HG02970 (cell line): ENCODE measurements around the gene CMTM5.

Source experiments
- ATAC-seq: cut with Tn5 transposase; IDR thresholded peaks from one replicate; pipeline ENCODE4 v1.9.1; 2021; ENCODE audit warnings: mild to moderate bottlenecking, moderate library complexity, moderate number of reproducible peaks; ENCODE audit not compliant: unreplicated experiment, low FRiP score

CMTM5 gene

DNA sequence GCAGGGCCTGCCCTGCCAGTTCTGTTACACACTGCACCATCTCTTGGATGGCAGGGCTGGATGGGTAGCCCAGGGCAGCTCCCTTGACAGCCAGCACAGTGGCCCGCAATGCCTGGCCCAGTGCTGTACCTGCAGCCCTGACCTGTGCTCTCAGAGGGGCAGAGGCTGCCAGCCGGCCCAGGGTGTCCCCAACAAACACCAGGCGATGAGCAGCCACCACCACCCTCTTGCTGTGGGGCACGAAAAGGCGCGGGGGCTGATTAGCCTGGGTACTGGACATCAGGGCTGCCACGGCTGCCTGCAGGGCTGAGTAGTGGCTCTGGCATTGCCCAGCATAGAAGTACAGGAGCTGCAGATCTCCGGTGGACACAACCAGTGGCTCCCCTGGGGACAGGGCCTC, 19.6 kb upstream of the CMTM5 start:
- ATAC-seq: no peak

DNA sequence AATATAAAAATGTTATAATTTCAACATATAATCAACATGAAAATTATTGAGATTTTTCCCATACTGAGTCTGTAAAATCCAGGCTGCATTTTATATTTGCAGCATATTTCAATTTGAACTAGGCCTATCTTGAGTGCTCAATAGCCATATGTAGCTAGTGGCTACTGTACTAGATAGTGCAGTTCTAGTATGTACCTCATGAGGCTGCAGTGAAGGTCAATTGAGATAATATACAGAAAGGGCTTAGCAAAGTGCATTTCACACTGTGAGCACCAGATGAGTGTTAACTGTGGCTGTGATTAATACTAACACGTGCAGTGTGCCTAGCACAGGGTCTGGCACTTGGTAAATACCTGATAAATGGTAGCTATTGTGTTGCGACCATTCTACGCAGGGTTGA, 18.8 kb upstream of the CMTM5 start:
- no peak for ATAC-seq

DNA sequence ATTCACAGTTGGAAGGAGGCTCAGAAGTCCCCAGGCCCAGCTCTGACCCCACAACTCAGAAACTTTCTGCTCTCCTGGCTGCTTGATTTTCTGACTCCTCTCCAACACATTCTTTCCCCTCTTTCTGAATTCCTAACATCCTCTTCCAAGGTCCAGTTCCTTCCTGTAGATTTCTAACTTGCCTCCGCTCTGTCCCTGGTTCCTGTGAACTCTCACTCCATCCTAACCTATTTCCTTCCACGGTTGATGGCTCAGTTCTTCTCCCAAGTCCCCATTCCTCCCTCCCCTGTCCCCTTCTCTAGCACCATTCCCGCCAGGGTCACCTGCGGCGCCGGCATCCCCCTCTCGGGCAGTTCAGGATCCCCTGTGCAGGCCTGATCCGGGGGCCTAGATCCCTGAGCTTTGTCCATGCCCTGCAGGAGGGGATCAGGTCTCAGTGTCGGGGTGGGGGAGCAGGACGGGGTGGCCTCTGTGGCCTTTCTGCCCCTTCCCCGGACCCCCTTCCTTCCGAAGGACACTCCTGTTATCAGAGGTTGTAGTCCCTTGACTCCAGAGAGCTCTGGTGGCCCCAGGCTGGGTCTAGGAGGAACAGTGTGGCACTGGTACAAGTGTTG, 18.2 kb upstream of the CMTM5 start:
- ATAC-seq: no peak

DNA sequence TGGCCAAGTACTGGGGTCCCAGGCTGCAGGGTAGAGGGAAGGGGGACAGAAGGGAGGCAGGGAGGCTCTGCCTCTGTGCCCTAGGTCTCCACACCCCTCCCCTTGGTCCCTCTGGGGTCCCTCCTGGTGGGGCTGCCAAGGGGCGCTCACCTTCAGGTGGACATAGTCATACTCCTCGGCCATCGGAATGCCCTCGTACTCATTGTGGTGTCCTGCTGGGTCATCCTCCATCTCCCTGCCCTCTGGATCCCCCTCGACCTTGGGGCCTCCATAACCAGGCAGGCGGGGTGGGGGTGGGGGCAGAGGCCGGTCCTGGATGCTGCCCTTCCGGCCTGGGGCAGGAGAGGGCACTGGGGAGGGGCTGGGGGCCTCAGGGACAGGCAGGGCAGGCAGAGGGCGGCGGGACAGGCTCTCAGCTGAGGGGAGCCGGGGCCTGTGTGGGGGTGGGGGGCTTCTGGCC, 17.6 kb upstream of the CMTM5 start:
- no peak for ATAC-seq

DNA sequence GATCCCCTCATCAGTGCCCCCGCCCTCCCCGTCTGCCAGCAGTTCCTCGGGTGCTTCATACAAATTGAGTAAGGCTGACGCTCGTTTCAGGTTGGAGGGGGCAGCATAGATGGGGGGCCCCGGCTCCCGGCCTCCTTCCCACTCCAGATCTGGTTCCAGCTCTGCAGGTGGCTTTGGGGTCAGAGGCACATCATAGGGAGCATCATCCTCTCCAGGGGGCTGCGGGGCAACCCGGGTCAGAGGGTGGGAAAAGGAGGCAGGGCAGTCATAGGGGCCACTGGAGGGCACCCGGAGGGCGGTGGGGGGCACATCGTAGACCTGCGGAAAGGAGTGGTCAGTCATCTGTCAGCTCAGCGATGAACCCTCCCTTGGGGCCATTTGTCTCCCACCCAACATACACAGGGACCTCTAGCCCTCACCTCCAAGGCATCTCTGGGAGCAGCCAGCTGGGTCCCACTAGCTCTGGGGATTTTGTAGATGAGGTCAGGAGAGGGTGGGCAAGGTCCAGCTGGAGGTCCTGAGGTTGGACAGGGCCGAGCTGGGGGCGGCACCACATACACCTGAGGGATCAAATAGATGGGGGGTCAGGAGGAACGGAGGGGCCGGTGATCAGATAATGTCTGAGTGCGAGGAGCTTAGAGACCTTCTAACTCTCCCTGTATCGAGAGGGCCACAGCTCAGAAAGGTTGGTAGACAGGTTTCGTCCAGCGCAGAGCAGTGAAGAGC, 17.0 kb upstream of the CMTM5 start:
- no peak for ATAC-seq

DNA sequence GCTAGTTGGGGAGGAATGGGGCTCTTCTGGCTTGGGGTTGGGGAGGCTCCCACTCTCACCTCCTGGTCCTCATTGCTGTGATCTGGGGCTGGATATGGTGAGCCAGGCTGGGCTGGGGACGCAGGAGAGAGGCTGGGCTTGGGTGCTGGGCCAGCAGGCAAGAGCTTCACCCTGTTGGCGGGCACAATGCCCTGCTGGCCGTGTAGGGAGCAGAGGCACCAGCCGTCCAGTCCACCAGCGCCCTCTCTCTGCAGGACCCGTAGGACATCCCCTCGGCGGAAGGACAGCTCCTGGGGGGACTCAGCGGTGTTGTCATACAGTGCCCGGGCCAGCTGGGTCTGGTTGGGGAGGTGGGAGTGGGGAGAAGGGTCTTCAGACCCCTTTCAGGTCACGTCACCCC, 16.4 kb upstream of the CMTM5 start:
- no peak for ATAC-seq

DNA sequence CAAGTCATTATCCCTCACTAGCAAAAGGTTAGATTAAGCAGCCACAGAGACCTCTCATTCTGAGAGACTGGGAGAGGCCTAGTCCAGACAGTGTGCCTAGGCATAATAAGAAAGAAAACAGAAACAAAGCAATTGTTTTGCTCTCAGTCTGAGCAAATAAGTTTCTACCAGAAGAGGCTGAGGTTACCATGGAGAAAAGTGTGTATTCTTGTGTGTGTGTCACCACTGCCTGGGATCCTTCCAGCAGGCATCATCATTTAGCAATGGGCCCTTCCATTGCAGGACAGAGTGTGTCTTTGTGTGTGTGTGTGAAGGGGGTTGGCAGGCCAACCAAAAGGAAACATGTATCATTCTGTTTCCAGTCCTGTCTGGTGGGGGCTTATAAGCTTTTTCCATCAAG, 15.5 kb upstream of the CMTM5 start:
- ATAC-seq: no peak

DNA sequence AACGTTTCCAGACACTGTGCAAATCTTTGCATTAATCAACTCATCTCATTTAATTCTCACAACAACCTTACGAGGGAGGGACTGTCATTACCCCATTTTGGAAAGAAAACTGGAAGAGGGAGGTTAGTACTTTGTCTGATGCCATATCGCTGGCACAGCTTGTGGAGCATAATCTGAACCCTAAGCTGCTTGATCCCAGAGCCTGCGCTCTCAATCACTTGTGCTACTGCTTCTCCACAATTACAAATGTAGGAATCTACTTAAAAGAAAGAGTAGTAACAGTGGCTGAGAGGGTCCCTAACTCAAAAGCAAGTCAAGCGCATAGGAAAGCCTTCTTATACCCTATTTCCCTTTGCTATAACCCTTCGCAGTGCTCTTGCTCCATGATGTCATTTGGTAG, 15.1 kb upstream of the CMTM5 start:
- ATAC-seq: no peak

DNA sequence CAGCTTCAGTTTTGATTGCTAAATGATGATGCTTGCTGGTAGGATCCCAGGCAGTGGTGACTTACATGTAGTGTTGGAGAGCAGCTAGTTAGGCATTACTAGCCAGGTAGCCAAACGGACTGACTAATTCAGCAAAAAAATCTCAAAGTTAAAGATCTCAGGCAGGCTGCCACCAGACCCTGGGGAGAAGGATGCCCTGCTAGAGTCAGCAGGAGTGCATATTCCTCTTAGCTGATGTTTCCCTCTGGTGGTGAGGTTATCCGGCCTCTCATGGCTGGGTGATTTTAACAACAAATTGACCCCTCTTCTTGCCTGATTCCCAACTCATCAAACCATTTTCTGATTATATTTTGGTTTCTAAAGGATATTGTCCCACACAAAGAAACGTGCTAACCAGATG, 14.6 kb upstream of the CMTM5 start:
- no peak for ATAC-seq

DNA sequence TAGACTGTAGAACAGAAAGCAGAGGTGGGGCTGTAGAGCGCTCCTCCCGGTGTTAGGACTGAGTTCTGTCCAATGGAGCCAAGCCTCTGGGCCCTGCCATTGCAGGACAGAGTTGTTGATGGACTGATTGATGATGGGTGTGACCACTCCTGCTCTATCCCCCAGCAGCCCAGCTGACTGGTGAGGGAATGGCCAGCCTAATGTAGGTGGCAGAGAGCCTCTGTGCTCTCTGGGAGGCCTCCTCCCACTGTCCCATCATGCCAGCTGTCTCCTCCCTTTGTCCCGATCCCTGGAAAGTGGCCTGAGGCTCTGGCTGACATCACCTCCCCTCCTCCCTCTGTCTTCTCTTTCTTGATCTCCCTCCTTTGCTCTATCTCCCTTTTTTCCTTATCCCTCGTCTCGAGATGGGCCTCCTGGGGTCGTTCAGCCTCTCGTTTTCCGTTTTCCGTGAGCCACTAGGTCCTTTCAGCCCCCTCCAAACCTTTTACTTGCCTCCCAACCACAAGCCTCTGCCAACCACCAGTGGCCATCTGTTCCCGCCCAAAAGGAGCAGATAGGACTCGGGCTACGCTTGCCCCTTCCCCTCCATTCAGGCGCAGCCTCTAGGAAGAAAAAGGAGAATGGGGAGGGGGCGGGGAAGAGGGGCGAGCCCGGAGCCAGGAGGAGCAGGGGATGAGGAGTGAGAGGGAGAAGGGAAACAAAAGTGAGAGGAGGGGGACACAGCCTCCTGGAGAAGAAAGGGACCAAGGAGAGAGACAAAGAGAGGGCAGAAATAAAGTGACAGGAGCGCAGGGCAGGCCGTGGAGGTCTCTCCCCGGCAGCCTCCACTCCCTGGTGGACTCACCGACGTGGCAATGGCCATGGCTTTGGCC, 12.4 kb upstream of the CMTM5 start:
- ATAC-seq: no peak

DNA sequence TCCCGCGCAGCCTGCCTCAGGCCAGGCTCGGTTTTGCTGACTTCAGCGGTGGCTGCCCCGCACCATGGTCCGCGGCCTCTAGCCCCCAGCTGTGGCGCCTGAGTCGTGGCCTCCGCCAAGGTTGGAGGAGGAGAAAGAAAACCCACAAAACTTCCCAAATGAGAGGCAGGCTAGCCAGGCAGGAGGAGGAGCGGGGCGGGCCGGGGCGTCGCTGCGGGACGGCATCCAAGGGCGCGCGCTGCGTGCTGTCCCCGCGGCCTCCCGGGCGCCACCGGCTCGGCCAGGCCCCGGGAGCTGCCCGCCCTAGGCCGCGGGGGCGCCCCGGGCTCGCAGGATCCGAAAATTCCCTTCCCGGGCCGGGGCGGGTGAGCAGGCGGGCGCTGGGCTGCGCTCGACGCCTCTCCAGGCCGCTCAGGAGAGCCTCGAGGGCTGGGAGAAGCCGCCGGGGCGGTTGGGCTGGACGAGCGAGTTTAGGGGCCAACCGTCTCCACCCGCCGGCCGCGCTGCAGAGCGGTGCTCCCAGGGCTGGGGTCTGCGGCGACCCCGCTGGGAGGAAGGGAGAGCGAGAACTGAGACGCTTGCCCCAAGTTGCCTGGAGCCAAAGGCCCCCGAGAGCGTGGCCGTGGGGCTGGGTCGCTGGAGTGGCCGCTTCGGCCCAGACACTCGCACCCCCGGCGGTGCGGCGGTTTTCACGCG, 11.7 kb upstream of the CMTM5 start, which contains the start of gene EFS:
Gene EFS (minus strand): TSS at position 137 of the 696 bp plus-strand sequence. CDS start 147 bp downstream, outside the sequence.
- ATAC-seq: no peak

DNA sequence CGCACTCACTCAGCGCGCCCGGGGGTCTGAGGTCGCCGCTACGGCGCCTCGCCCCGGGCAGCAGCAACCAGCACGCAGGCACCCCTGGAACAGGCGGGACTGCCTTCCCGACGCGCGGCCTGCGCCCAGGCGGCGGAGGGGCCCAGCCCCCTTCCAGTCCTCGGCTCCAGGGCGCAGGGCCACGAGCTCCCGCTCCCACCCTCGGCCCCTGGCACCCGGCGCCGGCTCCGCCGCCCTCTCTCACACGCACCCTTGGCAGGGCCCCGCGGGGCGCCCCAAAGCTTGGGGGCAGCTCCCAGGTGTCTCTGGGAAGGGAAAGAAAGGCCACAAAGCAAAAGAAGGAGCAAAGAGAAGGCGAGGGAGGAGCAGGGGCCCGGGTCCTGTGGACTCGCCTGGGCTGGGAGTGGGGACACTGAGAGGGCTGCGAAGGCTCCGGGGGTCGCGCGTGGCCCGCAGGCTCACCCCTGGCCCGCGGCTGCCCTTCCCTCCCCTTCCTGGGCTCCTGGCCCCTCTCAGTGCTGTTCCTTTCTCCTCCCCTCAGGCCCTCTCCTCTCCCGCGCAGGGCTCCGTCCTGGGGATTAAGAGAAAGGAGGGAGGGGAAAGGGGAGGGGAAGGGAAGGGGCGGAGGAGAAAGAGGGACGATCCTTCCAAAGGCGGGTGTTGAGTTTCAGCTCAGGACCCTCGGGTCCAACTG, 11.0 kb upstream of the CMTM5 start:
- no peak for ATAC-seq

DNA sequence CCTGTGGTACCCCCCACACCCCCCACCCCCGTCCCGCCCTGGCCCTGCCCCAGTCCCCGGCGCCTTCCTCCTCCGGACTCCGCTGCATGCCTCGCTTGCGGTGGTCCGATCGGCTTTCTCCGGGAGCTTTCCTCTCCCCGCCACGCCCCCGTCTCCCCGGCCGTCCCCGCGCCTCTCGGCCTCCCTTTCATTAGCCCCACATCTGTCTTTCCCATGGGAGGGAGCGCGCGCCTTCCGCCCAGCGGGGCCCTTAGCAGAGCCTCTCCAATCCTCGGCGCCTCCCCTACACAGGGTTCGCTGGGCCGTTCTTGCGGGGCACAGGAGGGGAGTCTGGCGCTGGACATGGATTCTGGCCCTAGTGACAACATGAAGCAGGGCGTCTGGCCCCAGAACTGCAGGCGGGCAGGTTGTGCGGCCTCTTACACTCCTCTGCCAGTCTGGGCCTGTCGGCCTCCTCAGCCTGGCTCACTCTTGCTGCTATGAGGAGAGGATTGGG, 10.4 kb upstream of the CMTM5 start:
- no peak for ATAC-seq

DNA sequence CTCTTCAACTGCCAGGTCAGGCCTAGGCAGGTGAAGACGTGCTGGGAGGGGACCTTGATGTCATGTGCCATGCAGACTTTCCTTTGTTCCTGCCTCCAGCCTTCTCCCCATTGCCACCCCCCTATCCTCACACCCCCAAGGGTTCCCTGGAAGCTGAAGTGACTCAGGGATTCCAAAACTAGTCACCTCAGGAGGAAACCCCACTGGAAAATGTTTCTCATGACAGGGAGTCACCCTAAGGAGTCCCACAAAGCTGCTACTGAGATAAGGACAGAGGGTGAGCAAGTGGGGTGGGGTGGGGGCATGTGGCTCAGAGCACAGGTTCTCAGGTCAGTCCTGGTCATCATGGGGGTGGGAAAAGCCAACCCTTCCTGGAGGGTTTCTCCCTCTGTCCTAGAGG, 6.6 kb upstream of the CMTM5 start:
- no peak for ATAC-seq

DNA sequence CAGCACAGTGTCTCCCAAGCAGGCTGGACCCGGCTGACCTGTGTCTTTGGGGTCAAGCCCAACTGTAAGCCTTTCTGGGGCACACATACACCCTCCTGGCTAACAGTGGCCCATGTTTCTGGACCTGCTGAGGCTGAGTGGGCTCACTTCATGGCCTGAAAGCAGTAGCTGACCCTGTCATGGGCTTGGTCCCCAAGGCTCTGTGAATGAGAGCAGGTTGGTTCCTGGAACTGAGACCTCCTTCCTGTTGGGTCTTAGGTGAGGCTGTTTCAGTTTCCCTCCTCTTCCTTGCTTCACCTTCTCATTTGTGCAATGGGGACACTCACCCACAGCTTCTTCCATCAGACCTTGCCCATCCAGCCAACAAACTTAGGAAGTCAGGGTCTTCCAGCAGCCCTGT, 5.0 kb upstream of the CMTM5 start:
- ATAC-seq: no peak

DNA sequence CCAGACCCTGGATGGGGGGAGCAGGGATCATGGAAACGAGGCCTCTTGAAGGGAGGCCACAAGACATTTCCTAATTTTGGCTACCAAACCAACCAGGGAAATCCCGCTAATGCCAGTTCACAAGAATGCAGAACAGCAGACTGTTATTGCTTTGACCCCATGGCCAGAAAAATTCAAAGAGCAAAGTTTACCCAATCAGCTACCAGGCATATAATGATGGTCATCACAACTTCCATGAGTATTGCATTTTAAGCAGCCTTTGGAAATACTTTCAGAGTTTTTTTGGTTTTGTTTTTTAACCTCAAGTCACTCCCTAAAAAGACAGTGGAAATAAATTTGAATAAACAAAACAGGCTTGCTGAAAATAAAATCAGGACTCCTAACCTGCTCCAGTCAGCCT, 4.3 kb upstream of the CMTM5 start, which contains the start of gene IL25:
Gene IL25 (plus strand): TSS at position 301 of the 400 bp plus-strand sequence.
- ATAC-seq: no peak

DNA sequence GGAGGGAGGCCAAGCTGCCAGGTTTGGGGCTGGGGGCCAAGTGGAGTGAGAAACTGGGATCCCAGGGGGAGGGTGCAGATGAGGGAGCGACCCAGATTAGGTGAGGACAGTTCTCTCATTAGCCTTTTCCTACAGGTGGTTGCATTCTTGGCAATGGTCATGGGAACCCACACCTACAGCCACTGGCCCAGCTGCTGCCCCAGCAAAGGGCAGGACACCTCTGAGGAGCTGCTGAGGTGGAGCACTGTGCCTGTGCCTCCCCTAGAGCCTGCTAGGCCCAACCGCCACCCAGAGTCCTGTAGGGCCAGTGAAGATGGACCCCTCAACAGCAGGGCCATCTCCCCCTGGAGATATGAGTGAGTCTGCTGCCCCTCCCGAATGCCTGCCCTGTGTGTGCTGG, 3.8 kb upstream of the CMTM5 start:
- ATAC-seq: no peak

DNA sequence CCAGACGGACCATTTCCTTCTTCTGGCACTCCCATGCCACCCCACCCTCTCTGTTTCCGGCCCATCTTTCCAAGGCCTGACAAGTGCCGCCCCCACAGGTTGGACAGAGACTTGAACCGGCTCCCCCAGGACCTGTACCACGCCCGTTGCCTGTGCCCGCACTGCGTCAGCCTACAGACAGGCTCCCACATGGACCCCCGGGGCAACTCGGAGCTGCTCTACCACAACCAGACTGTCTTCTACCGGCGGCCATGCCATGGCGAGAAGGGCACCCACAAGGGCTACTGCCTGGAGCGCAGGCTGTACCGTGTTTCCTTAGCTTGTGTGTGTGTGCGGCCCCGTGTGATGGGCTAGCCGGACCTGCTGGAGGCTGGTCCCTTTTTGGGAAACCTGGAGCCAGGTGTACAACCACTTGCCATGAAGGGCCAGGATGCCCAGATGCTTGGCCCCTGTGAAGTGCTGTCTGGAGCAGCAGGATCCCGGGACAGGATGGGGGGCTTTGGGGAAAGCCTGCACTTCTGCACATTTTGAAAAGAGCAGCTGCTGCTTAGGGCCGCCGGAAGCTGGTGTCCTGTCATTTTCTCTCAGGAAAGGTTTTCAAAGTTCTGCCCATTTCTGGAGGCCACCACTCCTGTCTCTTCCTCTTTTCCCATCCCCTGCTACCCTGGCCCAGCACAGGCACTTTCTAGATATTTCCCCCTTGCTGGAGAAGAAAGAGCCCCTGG, 1.2 kb upstream of the CMTM5 start:
- ATAC-seq: no peak

DNA sequence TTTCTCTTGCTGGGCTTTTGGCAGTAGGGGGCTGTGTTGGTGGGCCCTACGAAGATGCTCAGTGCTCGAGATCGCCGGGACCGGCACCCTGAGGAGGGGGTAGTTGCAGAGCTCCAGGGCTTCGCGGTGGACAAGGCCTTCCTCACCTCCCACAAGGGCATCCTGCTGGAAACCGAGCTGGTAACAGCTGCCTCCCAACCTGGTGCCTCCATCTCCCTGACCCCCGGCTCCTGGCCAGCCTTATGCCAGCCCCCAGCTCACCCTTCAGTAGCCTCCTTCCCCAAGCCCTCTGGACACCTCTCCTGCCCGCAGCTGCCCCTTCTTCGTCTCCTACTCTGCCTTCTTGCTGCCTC, 328 bp downstream of the CMTM5 start:
- ATAC-seq: no peak
